ENCODE results near the gene CEP97.
A peak's percentile ranks its signal among the peaks of the same experiment; 100 is the strongest.

The CEP97 gene

DNA sequence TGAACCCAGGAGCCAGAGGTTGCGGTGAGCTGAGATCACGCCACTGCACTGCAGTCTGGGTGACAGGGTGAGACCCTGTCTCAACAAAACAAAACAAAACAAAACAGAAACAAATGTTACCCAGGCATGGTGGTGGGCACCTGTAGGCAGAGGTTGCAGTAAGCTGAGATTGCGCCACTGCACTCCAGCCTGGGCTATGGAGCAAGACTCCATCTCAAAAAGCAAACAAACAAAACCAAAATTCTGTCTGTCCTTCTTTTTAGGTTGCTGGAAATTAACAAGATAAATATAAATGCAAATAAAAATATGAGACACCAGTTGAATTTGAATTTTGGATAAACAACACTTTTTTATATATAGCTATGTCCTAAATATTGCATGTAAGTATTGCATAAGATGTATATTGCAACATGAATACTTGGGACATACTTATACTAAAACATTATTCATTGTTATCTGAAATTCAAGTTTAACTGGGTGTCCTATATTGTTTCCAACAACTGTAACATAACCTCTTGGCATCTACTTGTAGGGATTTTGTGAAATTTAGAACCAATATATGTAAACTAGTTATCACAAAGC, 4.7 kb upstream of the CEP97 start:
- TF ChIP-seq HOXA7 (CRISPR knock-in tag; IDR thresholded peaks at IDR 0.05; ENCODE audit: borderline replicate concordance) (no peak), SCRT2 (tag by site-specific recombination; IDR thresholded peaks at IDR 0.05) (peak; percentile 23; the same call in 1 of the 2 replicates)
- no peak overlapping the region for H3K27ac ChIP-seq (ENCODE audit: extremely low read depth, low read depth, low read length)
- no peaks in the 10 kb centered on the region for H3K36me3 ChIP-seq (ENCODE audit: control insufficient read depth in 2 of 2, insufficient read depth in 1 of 2, low read length in 2 of 2)
- POLR2A ChIA-PET = no interaction called here
- no peaks in the 10 kb centered on the region for H3K9me3 ChIP-seq (ENCODE audit: control insufficient read depth, insufficient read depth, low read depth, low read length)
- H3K4me3 ChIP-seq (ENCODE audit: low read depth, low read length) = no peak overlapping the region
- CTCF ChIA-PET = interaction anchor here (1.3 kb wide), 1 partner anchor 12 kb away, joined by 7 read pairs; no protein-coding TSS in a partner anchor
- H3K4me1 ChIP-seq (ENCODE audit: control insufficient read depth, insufficient read depth, low read length) = no peaks in the 10 kb centered on the region

DNA sequence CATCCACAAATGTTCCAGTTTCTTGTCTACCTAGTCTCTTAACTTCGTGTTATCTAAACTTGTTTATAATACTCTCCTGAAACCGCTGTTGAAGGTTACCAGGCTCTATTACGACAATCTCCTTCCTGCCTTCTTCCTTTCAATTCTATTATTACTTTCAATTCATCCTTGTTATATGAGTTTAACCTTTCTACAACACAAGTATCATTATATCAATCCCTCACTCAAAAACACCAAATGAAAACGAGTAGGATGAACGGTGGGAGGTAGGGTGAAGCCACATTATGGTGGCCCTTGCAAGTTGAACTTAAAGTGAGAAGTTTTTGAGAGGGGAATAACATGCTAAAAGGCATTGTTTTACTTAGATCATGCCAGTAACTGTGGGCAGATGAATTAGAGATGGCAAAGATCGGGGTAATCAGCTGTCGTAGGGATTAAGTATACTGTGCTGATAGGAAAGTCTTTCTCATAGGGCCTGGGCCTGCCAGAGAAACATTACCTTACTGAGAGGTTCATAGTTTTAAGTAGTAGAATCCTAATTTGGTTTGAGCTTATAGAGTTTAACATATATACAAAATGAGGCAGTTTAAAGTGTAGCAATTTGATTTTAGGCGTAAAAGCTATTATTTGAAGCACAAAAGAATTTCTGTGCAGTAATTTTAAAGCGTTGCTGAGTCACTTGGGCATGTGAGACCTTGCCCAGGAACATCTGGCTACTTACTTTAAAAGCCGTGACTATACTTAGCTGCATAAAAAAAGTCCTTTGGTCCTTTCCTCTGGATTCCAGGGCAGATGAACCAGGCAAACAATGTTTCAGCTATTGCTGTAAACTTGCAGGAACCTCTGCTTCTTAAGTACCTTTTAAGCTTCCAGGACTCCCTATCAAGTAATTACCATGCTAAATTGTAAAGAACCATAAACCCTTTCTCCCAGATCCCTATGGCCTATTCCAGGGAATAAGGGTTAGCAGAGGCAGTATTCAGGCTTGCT, 3.3 kb upstream of the CEP97 start:
- TF ChIP-seq, protein P1, sequence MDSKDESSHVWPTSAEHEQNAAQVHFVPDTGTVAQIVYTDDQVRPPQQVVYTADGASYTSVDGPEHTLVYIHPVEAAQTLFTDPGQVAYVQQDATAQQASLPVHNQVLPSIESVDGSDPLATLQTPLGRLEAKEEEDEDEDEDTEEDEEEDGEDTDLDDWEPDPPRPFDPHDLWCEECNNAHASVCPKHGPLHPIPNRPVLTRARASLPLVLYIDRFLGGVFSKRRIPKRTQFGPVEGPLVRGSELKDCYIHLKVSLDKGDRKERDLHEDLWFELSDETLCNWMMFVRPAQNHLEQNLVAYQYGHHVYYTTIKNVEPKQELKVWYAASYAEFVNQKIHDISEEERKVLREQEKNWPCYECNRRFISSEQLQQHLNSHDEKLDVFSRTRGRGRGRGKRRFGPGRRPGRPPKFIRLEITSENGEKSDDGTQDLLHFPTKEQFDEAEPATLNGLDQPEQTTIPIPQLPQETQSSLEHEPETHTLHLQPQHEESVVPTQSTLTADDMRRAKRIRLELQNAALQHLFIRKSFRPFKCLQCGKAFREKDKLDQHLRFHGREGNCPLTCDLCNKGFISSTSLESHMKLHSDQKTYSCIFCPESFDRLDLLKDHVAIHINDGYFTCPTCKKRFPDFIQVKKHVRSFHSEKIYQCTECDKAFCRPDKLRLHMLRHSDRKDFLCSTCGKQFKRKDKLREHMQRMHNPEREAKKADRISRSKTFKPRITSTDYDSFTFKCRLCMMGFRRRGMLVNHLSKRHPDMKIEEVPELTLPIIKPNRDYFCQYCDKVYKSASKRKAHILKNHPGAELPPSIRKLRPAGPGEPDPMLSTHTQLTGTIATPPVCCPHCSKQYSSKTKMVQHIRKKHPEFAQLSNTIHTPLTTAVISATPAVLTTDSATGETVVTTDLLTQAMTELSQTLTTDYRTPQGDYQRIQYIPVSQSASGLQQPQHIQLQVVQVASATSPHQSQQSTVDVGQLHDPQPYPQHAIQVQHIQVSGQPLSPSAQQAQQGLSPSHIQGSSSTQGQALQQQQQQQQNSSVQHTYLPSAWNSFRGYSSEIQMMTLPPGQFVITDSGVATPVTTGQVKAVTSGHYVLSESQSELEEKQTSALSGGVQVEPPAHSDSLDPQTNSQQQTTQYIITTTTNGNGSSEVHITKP (tag by site-specific recombination; IDR thresholded peaks at IDR 0.05) = 0 out of 2 replicates have a peak, but pooled peaks have one; percentile 8
- TF ChIP-seq ZNF670 (tag by site-specific recombination; IDR thresholded peaks at IDR 0.05; ENCODE audit: low read depth) (no peak), ZNF155 (tag by site-specific recombination; IDR thresholded peaks at IDR 0.05) (no peak)
- Histone ChIP-seq H3K27ac (ENCODE audit: extremely low read depth, low read depth, low read length) (no peak overlapping the region), H3K9me3 (ENCODE audit: control insufficient read depth, insufficient read depth, low read depth, low read length) (no peaks in the 10 kb centered on the region), H3K4me1 (ENCODE audit: control insufficient read depth, insufficient read depth, low read length) (no peaks in the 10 kb centered on the region), H3K4me3 (ENCODE audit: low read depth, low read length) (no peak overlapping the region), H3K36me3 (ENCODE audit: control insufficient read depth in 2 of 2, insufficient read depth in 1 of 2, low read length in 2 of 2) (no peaks in the 10 kb centered on the region)
- CTCF ChIA-PET = no interaction called here
- POLR2A ChIA-PET = no interaction called here

DNA sequence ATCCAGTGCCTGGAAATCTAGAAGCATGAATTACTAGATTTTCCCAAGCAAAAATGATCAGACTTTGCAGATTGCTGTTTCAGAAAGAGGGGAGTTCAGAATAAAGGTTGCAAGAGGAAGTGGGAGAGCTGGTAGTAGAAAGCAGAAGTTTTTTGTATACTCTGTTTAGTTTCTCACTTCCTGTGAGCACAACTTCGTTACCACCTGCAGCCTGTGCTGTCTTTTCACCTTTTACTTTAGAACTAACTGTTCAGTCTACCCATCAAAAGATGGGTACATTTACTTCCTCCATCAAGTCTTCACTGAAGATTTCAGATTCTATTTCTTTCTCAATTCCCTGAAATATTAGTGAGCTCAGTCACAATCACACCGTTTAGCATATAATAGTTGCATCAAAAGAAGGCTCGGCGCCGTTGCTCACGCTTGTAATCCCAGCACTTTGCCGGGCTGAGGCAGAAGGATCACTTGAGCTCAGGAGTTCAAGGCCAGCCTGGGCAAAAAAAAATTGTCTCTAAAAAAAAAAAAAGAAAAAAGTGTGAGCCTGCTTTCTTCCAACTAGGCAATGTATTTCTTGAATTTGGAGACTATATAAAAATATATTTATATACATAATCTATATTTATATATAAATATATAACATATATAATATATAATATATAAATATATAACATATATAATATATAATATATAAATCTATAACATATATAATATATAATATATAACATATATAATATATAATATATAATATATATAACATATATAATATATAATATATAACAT, 1.8 kb upstream of the CEP97 start:
- ChIA-PET CTCF (no interaction called here), POLR2A (no interaction called here)
- Histone ChIP-seq H3K4me1 (ENCODE audit: control insufficient read depth, insufficient read depth, low read length) (no peaks in the 10 kb centered on the region), H3K36me3 (ENCODE audit: control insufficient read depth in 2 of 2, insufficient read depth in 1 of 2, low read length in 2 of 2) (peaks cover 4 to 12% of the 10 kb centered on the region in 2 experiments; a peak in 2 of 3 replicates), H3K9me3 (ENCODE audit: control insufficient read depth, insufficient read depth, low read depth, low read length) (no peaks in the 10 kb centered on the region), H3K4me3 (ENCODE audit: low read depth, low read length) (no peak overlapping the region), H3K27ac (ENCODE audit: extremely low read depth, low read depth, low read length) (no peak overlapping the region)
- no peak for TF ChIP-seq ZNF837 (tag by site-specific recombination; IDR thresholded peaks at IDR 0.05)
- TF ChIP-seq SP2 (tag by site-specific recombination; IDR thresholded peaks at IDR 0.05) = no peak
- TF ChIP-seq, protein P2, sequence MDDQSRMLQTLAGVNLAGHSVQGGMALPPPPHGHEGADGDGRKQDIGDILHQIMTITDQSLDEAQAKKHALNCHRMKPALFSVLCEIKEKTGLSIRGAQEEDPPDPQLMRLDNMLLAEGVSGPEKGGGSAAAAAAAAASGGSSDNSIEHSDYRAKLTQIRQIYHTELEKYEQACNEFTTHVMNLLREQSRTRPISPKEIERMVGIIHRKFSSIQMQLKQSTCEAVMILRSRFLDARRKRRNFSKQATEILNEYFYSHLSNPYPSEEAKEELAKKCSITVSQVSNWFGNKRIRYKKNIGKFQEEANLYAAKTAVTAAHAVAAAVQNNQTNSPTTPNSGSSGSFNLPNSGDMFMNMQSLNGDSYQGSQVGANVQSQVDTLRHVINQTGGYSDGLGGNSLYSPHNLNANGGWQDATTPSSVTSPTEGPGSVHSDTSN (CRISPR knock-in tag; IDR thresholded peaks at IDR 0.05) = no peak
- no peak for TF ChIP-seq ZNF155 (tag by site-specific recombination; IDR thresholded peaks at IDR 0.05)
- no peak for TF ChIP-seq BCL11B (tag by site-specific recombination; IDR thresholded peaks at IDR 0.05; ENCODE audit: low read depth)
- no peak for TF ChIP-seq ZNF121 (tag by site-specific recombination; IDR thresholded peaks at IDR 0.05)
- no peak for TF ChIP-seq GLI4 (tag by site-specific recombination; IDR thresholded peaks at IDR 0.05)
- TF ChIP-seq, protein P3, sequence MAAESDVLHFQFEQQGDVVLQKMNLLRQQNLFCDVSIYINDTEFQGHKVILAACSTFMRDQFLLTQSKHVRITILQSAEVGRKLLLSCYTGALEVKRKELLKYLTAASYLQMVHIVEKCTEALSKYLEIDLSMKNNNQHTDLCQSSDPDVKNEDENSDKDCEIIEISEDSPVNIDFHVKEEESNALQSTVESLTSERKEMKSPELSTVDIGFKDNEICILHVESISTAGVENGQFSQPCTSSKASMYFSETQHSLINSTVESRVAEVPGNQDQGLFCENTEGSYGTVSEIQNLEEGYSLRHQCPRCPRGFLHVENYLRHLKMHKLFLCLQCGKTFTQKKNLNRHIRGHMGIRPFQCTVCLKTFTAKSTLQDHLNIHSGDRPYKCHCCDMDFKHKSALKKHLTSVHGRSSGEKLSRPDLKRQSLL (tag by site-specific recombination; IDR thresholded peaks at IDR 0.05) = no peak
- TF ChIP-seq ZNF37A (tag by site-specific recombination; IDR thresholded peaks at IDR 0.05) = no peak
- TF ChIP-seq ZNF791 (tag by site-specific recombination; IDR thresholded peaks at IDR 0.05) = no peak
- TF ChIP-seq ZNF555 (tag by site-specific recombination; conservative IDR thresholded peaks at IDR 0.05) = no peak
- no peak for TF ChIP-seq ZNF785 (tag by site-specific recombination; IDR thresholded peaks at IDR 0.05)
- TF ChIP-seq, protein P4, sequence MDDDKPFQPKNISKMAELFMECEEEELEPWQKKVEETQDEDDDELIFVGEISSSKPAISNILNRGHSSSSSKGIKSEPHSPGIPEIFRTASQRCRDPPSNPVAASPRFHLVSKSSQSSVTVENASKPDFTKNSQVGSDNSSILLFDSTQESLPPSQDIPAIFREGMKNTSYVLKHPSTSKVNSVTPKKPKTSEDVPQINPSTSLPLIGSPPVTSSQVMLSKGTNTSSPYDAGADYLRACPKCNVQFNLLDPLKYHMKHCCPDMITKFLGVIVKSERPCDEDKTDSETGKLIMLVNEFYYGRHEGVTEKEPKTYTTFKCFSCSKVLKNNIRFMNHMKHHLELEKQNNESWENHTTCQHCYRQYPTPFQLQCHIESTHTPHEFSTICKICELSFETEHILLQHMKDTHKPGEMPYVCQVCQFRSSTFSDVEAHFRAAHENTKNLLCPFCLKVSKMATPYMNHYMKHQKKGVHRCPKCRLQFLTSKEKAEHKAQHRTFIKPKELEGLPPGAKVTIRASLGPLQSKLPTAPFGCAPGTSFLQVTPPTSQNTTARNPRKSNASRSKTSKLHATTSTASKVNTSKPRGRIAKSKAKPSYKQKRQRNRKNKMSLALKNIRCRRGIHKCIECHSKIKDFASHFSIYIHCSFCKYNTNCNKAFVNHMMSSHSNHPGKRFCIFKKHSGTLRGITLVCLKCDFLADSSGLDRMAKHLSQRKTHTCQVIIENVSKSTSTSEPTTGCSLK (tag by site-specific recombination; IDR thresholded peaks at IDR 0.05) = no peak

Measured in HEK293 (cell line).